HG02623 (cell line): ENCODE data around the gene PLXNA4.

Experiments
- ATAC-seq: cut with Tn5 transposase; IDR thresholded peaks from one replicate; pipeline ENCODE4 v1.9.1; 2021; ENCODE audit warnings: moderate library complexity; ENCODE audit not compliant: unreplicated experiment

Gene PLXNA4

GRCh38 chr7:132108563-132108962 is 467.7 kb downstream of the PLXNA4 start:
- no peak for ATAC-seq

GRCh38 chr7:132106491-132106890 is 469.8 kb downstream of the PLXNA4 start:
- no peak for ATAC-seq

DNA sequence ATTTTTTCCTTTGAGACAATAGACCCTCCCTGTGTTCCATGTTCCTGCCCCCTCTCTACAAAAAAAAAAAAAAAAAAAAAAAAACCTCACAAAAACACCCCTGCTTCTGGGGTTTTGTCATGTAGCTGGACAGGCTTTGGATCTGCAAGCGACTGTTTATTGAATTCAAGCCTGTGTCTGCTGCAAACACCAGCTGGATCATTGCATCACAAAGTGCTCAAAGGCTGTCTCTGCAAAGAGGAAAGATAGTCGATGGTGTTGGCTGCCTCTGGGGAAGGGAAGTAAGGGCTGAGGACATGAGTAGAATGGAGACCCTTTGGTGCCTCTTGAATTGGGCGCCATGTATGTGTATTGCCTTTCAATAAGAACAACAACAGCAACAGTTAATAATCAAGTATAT is 471.2 kb downstream of the PLXNA4 start:
- no peak for ATAC-seq

- no peak for ATAC-seq
Observed at GRCh38 chr7:132103718-132104117, 472.6 kb downstream of the PLXNA4 start.

GRCh38 chr7:132102942-132103341 is 473.3 kb downstream of the PLXNA4 start:
- ATAC-seq, result no peak

DNA sequence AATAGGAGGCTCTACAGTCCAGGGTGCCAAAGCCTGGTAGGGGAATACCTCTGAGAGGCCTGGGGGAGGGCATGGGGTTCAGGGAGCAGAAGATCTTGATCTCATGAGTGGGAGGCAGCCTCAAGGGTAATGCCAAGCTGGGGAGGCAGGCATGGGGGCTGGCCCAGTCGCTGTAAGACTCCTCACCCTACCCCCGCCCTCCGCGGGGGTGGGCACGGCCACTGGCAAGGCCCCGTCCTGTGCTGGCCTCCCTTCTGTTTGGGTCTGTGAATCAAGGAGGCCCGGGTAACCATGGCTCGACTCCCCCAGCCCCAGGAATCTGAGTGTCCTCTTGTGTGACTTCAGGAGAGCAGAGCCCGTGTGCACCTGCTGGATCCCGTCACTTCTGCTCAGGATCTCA is 473.9 kb downstream of the PLXNA4 start:
- no peak for ATAC-seq

GRCh38 chr7:132100981-132101380 is 475.3 kb downstream of the PLXNA4 start:
- no peak for ATAC-seq

DNA sequence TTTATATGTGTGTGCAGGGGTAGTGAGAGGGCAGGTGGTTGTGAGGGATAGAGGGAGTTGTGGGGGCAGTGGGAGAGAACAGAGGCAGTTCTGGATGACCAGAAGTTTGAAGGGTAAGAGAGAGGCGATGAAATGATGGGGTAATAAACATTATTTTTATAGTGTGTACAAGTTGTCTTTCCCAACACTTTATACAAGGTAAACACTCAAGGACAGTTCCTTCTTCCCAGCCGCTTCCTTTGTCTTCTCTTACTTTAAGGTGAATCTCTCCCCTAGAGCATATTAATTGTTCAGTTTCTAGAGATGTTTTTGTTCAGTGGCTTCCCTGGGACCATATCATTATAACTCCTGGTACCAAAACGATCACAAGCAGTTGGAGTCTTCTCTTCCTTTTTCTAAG is 475.8 kb downstream of the PLXNA4 start:
- no peak for ATAC-seq

DNA sequence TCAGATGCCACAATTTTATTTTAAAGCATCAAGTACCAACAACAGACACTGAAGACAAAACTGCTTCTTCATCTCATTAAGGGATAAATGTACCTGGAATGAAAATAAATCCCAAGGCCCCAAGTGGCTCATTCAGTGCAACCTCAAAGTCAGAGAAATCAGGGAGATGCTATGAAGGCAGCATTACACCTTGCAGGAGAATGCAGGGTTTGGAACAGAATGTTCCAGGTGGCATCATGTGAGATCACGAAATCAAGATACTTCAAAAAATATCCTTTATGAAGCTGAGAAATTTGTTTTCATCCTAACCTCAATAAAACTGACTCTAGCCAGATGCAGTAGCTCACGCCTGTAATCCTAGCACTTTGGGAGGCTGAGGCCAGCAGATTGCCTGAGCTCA is 477.1 kb downstream of the PLXNA4 start:
- ATAC-seq, result no peak

- ATAC-seq, result no peak
Observed at GRCh38 chr7:132098327-132098726, 477.9 kb downstream of the PLXNA4 start.

- ATAC-seq, result no peak
Observed at GRCh38 chr7:132097550-132098134, 478.6 kb downstream of the PLXNA4 start.

GRCh38 chr7:132095111-132095765 is 481.0 kb downstream of the PLXNA4 start:
- no peak for ATAC-seq

GRCh38 chr7:132092106-132092505 is 484.2 kb downstream of the PLXNA4 start:
- no peak for ATAC-seq

DNA sequence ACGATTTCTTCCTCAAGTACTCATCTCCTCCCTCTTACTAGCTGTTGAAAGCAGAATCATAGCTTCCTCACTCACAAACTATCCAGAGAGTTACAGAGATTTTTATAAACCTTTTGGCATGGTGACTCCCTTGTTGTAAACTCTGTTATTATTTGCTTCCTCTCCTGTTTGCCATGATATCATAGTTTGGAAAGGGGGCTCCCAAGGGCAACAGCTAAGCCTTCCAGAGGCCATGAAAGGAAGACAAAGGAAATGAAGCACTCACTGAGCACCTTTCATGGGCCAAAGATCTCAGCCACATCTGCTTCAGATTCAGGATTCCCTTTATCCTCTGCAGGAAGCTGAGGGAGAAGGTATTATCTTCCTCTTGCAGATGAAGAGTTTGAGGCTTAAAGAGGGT is 484.6 kb downstream of the PLXNA4 start:
- no peak for ATAC-seq

GRCh38 chr7:132090444-132090843 is 485.8 kb downstream of the PLXNA4 start:
- no peak for ATAC-seq

- ATAC-seq, result no peak
Observed at GRCh38 chr7:132089356-132089755, 486.9 kb downstream of the PLXNA4 start.

GRCh38 chr7:132087421-132087820 is 488.8 kb downstream of the PLXNA4 start:
- no peak for ATAC-seq

DNA sequence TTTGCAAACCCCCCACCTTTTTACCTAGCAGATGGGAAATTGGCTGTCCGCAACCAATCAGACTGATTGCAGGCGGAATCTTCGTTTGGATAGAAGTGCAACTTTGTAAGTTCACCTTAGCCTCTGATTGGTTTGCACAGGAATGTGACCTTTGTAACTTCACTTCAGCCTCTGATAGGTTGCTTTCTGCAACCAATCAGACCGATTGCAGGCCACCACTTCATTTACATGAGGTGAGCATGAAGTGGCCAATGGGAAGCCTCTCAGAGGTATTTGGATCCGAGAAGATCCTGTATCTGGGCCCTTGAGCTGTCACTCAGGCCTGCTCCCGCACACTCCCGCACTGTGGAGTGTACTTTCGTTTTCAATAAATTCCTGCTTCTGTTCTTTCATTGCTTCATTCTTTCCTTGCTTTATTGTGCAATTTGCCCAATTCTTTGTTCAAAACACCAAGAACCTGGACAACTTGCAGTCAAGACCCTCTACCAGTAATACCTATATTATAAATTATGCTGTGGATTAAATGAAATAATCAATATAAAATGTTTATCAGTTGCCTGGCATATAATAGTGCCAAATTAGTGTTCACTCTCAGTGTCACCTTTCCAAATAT is 491.4 kb downstream of the PLXNA4 start:
- ATAC-seq, result no peak

- ATAC-seq, result no peak
Observed at GRCh38 chr7:132083537-132084123, 492.6 kb downstream of the PLXNA4 start.

DNA sequence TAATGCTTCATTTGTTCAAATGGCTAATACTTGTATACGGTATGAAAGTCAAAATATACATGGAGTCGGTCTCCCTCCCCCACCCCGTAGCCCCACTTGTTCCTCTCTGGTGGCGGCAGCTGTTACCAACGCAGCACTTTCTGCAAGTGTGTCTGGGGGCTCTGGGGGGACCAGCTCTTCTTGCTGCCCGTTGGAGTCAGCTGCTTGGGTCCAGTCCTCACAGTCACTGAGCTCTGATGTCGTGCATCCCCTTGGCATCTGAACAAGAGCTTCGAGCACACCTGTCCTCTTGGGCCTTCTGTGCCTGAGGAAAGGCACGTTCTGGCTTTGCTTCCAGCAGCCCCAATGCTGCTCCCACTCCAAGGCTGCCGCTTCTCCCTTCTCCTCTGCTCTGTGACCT is 493.1 kb downstream of the PLXNA4 start:
- no peak for ATAC-seq

- no peak for ATAC-seq
Observed at GRCh38 chr7:132082394-132082793, 493.9 kb downstream of the PLXNA4 start.

- no peak for ATAC-seq
Observed at GRCh38 chr7:132081686-132082085, 494.6 kb downstream of the PLXNA4 start.
